Measurements from ENCODE around the gene UBR4. TPM values are rescaled to one million over a fixed set of nuclear protein-coding genes. Genes with fewer than 3 reads are reported as not detected.
"Not testable (repeated sequence)": the region's sequence is repeated elsewhere in the genome, so short reads cannot be mapped to it uniquely, and the experiment has no call there.

Gene UBR4
- polyA plus RNA-seq, 1 donor (not counting 4 experiments of a cell fraction or from before 2014, with no cell fraction given), result 39.0 TPM

GRCh38 chr1:19234224-19234623 lies 24.2 kb upstream of the UBR4 start:
- Histone ChIP-seq H3K9ac (ENCODE audit: control insufficient read depth, extremely low read depth, insufficient read depth, low read length) (no peak overlapping the region), H2AFZ (ENCODE audit: control insufficient read depth, low read length) (no peak overlapping the region), H3K27ac (ENCODE audit: control insufficient read depth, insufficient read depth, low read length) (no peak overlapping the region), H3K36me3 (ENCODE audit: control insufficient read depth in 2 of 2, extremely low read depth in 1 of 2, insufficient read depth in 2 of 2, low read length in 2 of 2) (peaks cover 41 to 54% of the 10 kb centered on the region in 2 experiments), H4K20me1 (ENCODE audit: control insufficient read depth, extremely low read depth, insufficient read depth, low read length) (no peaks in the 10 kb centered on the region), H3K27me3 (ENCODE audit: control insufficient read depth, extremely low read depth, insufficient read depth, low read length) (no peaks in the 10 kb centered on the region), H3K4me1 (ENCODE audit: control insufficient read depth, extremely low read depth, insufficient read depth, low read length) (no peaks in the 10 kb centered on the region), H3K9me1 (ENCODE audit: control insufficient read depth, extremely low read depth, insufficient read depth, low read length) (no peaks in the 10 kb centered on the region), H3K4me2 (ENCODE audit: control insufficient read depth, extremely low read depth, insufficient read depth, low read depth, low read length) (no peak overlapping the region), H3K4me3 (ENCODE audit: control insufficient read depth in 2 of 3, extremely low read depth in 1 of 3, insufficient read depth in 2 of 3, low read depth in 1 of 3, low read length in 3 of 3) (no peak overlapping the region), H3K9me3 (ENCODE audit: control insufficient read depth, low read depth, low read length) (no peaks in the 10 kb centered on the region), H3K79me2 (ENCODE audit: control insufficient read depth, insufficient read depth, low read length) (no peaks in the 10 kb centered on the region)
- TF ChIP-seq, protein P1, sequence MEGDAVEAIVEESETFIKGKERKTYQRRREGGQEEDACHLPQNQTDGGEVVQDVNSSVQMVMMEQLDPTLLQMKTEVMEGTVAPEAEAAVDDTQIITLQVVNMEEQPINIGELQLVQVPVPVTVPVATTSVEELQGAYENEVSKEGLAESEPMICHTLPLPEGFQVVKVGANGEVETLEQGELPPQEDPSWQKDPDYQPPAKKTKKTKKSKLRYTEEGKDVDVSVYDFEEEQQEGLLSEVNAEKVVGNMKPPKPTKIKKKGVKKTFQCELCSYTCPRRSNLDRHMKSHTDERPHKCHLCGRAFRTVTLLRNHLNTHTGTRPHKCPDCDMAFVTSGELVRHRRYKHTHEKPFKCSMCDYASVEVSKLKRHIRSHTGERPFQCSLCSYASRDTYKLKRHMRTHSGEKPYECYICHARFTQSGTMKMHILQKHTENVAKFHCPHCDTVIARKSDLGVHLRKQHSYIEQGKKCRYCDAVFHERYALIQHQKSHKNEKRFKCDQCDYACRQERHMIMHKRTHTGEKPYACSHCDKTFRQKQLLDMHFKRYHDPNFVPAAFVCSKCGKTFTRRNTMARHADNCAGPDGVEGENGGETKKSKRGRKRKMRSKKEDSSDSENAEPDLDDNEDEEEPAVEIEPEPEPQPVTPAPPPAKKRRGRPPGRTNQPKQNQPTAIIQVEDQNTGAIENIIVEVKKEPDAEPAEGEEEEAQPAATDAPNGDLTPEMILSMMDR (optimal IDR thresholded peaks at IDR 0.05 in 1 of 3, IDR thresholded peaks at IDR 0.05 in 1 of 3, conservative IDR thresholded peaks at IDR 0.05 in 1 of 3; ENCODE audit: extremely low read depth in 1 of 3, insufficient read depth in 2 of 3, low read length in 3 of 3), result no peak
- TF ChIP-seq EZH2 (IDR thresholded peaks at IDR 0.05; ENCODE audit: low read length), result no peak
- FAIRE-seq (no peak), DNase-seq (ENCODE audit: low read depth, low spot score) (no peak)
- dilution Hi-C loops (cut with MboI; ENCODE audit: extremely low pct_ligation_motif_present, low sequenced_read_pairs), result no loop called here

- no peak for FAIRE-seq
- dilution Hi-C loops (cut with MboI; ENCODE audit: extremely low pct_ligation_motif_present, low sequenced_read_pairs), result no loop called here
- no peak for DNase-seq (ENCODE audit: low read depth, low spot score)
- no peak overlapping the region for H3K4me2 ChIP-seq (ENCODE audit: control insufficient read depth, extremely low read depth, insufficient read depth, low read depth, low read length)
- H3K4me1 ChIP-seq (ENCODE audit: control insufficient read depth, extremely low read depth, insufficient read depth, low read length), result no peaks in the 10 kb centered on the region
- no peak overlapping the region for H3K27ac ChIP-seq (ENCODE audit: control insufficient read depth, insufficient read depth, low read length)
- H4K20me1 ChIP-seq (ENCODE audit: control insufficient read depth, extremely low read depth, insufficient read depth, low read length), result no peaks in the 10 kb centered on the region
- no peak overlapping the region for H3K4me3 ChIP-seq (ENCODE audit: control insufficient read depth in 2 of 3, extremely low read depth in 1 of 3, insufficient read depth in 2 of 3, low read depth in 1 of 3, low read length in 3 of 3)
- no peaks in the 10 kb centered on the region for H3K9me3 ChIP-seq (ENCODE audit: control insufficient read depth, low read depth, low read length)
- H3K79me2 ChIP-seq (ENCODE audit: control insufficient read depth, insufficient read depth, low read length), result no peaks in the 10 kb centered on the region
- no peak overlapping the region for H3K9ac ChIP-seq (ENCODE audit: control insufficient read depth, extremely low read depth, insufficient read depth, low read length)
- H2AFZ ChIP-seq (ENCODE audit: control insufficient read depth, low read length), result no peak overlapping the region
- TF ChIP-seq, protein P1 (optimal IDR thresholded peaks at IDR 0.05 in 1 of 3, IDR thresholded peaks at IDR 0.05 in 1 of 3, conservative IDR thresholded peaks at IDR 0.05 in 1 of 3; ENCODE audit: extremely low read depth in 1 of 3, insufficient read depth in 2 of 3, low read length in 3 of 3), result peak in 1 of 3 experiments; percentile 9
- TF ChIP-seq EZH2 (IDR thresholded peaks at IDR 0.05; ENCODE audit: low read length), result no peak
- H3K27me3 ChIP-seq (ENCODE audit: control insufficient read depth, extremely low read depth, insufficient read depth, low read length), result no peaks in the 10 kb centered on the region
- peaks cover 35 to 38% of the 10 kb centered on the region in 2 experiments for H3K36me3 ChIP-seq (ENCODE audit: control insufficient read depth in 2 of 2, extremely low read depth in 1 of 2, insufficient read depth in 2 of 2, low read length in 2 of 2)
- no peaks in the 10 kb centered on the region for H3K9me1 ChIP-seq (ENCODE audit: control insufficient read depth, extremely low read depth, insufficient read depth, low read length)
Observed at GRCh38 chr1:19232524-19232846, 22.4 kb upstream of the UBR4 start.

DNA sequence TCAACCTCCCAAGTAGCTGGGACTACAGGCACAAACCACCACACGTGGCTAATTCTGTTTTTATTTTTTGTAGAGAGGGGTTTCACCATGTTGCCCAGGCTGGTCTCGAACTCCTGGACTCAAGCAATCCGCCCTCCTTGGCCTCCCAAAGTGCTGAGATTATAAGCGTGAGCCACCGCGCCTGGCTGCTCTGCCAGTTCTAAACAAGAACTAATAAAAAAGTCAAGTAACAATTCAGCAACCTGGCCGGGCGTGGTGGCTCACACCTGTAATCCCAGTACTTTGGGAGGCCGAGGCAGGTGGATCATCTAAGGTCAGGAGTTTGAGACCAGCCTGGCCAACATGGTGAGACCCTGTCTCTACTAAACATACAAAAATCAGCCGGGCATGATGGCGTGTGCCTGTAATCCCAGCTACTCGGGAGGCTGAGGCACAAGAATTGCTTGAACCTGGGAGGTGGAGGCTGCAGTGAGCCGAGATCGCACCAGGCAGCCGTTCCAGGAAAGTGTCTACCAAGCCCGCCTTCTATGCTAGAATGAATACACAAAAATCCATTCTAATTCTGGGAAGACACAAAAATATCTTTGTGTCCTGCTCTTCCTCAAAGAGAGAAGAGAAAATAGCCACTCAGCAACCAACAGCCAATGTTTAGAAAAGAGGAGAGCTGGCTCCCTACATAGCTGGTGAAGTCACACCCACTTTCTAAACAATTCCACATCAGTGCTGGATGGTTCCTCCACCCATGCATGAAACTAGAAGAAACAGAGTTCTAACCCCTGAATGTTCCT lies 21.9 kb upstream of the UBR4 start:
- H3K4me1 ChIP-seq (ENCODE audit: control insufficient read depth, extremely low read depth, insufficient read depth, low read length); H3K79me2 ChIP-seq (ENCODE audit: control insufficient read depth, insufficient read depth, low read length); dilution Hi-C loops (cut with MboI; ENCODE audit: extremely low pct_ligation_motif_present, low sequenced_read_pairs); FAIRE-seq; H4K20me1 ChIP-seq (ENCODE audit: control insufficient read depth, extremely low read depth, insufficient read depth, low read length); H3K9ac ChIP-seq (ENCODE audit: control insufficient read depth, extremely low read depth, insufficient read depth, low read length); H3K9me1 ChIP-seq (ENCODE audit: control insufficient read depth, extremely low read depth, insufficient read depth, low read length); H3K4me2 ChIP-seq (ENCODE audit: control insufficient read depth, extremely low read depth, insufficient read depth, low read depth, low read length); H3K4me3 ChIP-seq (ENCODE audit: control insufficient read depth in 2 of 3, extremely low read depth in 1 of 3, insufficient read depth in 2 of 3, low read depth in 1 of 3, low read length in 3 of 3); H3K9me3 ChIP-seq (ENCODE audit: control insufficient read depth, low read depth, low read length); H2AFZ ChIP-seq (ENCODE audit: control insufficient read depth, low read length); DNase-seq (ENCODE audit: low read depth, low spot score); H3K27me3 ChIP-seq (ENCODE audit: control insufficient read depth, extremely low read depth, insufficient read depth, low read length); H3K27ac ChIP-seq (ENCODE audit: control insufficient read depth, insufficient read depth, low read length): not testable (repeated sequence)
- H3K36me3 ChIP-seq (ENCODE audit: control insufficient read depth in 2 of 2, extremely low read depth in 1 of 2, insufficient read depth in 2 of 2, low read length in 2 of 2), result peaks cover 36 to 37% of the 10 kb centered on the region in 2 experiments

Measured in keratinocyte (primary cell).